Measurements from ENCODE around the gene INSL6. TPM values are rescaled to one million over a fixed set of nuclear protein-coding genes. Genes with fewer than 3 reads are reported as not detected.
"Not testable (repeated sequence)": the region's sequence is repeated elsewhere in the genome, so short reads cannot be mapped to it uniquely, and the experiment has no call there.

INSL6 gene
- total RNA-seq (2014; rRNA removed; shearing (Covaris generic)) = not detected in 2 replicates

GRCh38 chr9:5185220-5185840 lies at the start of gene INSL6:
Gene INSL6, minus strand, starts transcription at chr9:5185639. Its CDS starts 37 bp downstream, at chr9:5185602.
- no peak for DNase-seq (ENCODE audit: low spot score)

GRCh38 chr9:5231212-5231611 lies 45.8 kb upstream of the INSL6 start, which contains the start of gene INSL4:
Gene INSL4, plus strand, starts transcription at chr9:5231419. Its CDS starts 105 bp downstream, at chr9:5231524.
- DNase-seq (ENCODE audit: low spot score) = peak; percentile 47

GRCh38 chr9:5230554-5230953 lies 45.1 kb upstream of the INSL6 start:
- peak; percentile 43 for DNase-seq (ENCODE audit: low spot score)

GRCh38 chr9:5205071-5205470 lies 19.6 kb upstream of the INSL6 start:
- DNase-seq (ENCODE audit: low spot score) = no peak

GRCh38 chr9:5195463-5195862 lies 10.0 kb upstream of the INSL6 start:
- DNase-seq (ENCODE audit: low spot score) = no peak

- no peak for DNase-seq (ENCODE audit: low spot score)
Measured at GRCh38 chr9:5193345-5193744, 7.9 kb upstream of the INSL6 start.

GRCh38 chr9:5191985-5192384 lies 6.5 kb upstream of the INSL6 start:
- DNase-seq (ENCODE audit: low spot score) = no peak

- no peak for DNase-seq (ENCODE audit: low spot score)
Measured at GRCh38 chr9:5188060-5188984, 2.9 kb upstream of the INSL6 start.

- peak; percentile 68 for DNase-seq (ENCODE audit: low spot score)
Measured at GRCh38 chr9:5186416-5187169, 1.2 kb upstream of the INSL6 start.

GRCh38 chr9:5184776-5185175 lies 663 bp downstream of the INSL6 start:
- DNase-seq (ENCODE audit: low spot score) = no peak

GRCh38 chr9:5180631-5181030 lies 4.8 kb downstream of the INSL6 start:
- not testable (repeated sequence) for DNase-seq (ENCODE audit: low spot score)

- DNase-seq (ENCODE audit: low spot score) = no peak
Measured at GRCh38 chr9:5178126-5178805, 7.2 kb downstream of the INSL6 start.

- no peak for DNase-seq (ENCODE audit: low spot score)
Measured at GRCh38 chr9:5146241-5146640, 39.2 kb downstream of the INSL6 start.

- DNase-seq (ENCODE audit: low spot score) = no peak
Measured at GRCh38 chr9:5144217-5144616, 41.2 kb downstream of the INSL6 start.

- no peak for DNase-seq (ENCODE audit: low spot score)
Measured at GRCh38 chr9:5140151-5140550, 45.3 kb downstream of the INSL6 start.

- no peak for DNase-seq (ENCODE audit: low spot score)
Measured at GRCh38 chr9:5122516-5122915, 62.9 kb downstream of the INSL6 start.

- no peak for DNase-seq (ENCODE audit: low spot score)
Measured at GRCh38 chr9:5122116-5122515, 63.3 kb downstream of the INSL6 start.

- no peak for DNase-seq (ENCODE audit: low spot score)
Measured at GRCh38 chr9:5113994-5114748, 71.3 kb downstream of the INSL6 start.

Measured in HT-29 (cell line).